Colonic mucosa (tissue), 4 donors: Measurements from ENCODE around the gene ENOSF1. TPM values are rescaled to one million over a fixed set of nuclear protein-coding genes. Genes with fewer than 3 reads are reported as not detected.
A peak's percentile ranks its signal among the peaks of the same experiment; 100 is the strongest.

Source experiments
- DNase-seq: peaks from one replicate; pipeline ENCODE4 v3.0.0-alpha.2; 2020
- H3K27ac ChIP-seq: fragments of 200-600 bp; one replicate; pipeline ENCODE4 v1.8.0; 2021
- H3K27me3 ChIP-seq: fragments of 200-600 bp; one replicate; pipeline ENCODE4 v1.8.0; 2021
- H3K36me3 ChIP-seq: fragments of 200-600 bp; one replicate; pipeline ENCODE4 v1.8.0; 2021
- H3K4me1 ChIP-seq: fragments of 200-600 bp; one replicate; pipeline ENCODE4 v1.8.0; 2021; ENCODE audit warnings: mild to moderate bottlenecking
- H3K4me3 ChIP-seq: fragments of 200-600 bp; one replicate; pipeline ENCODE4 v1.8.0; 2021
- H3K9ac ChIP-seq, 2 donors: one replicate each; pipeline ENCODE4 v1.7.0; 2013; ENCODE audit warnings: control low read depth in 2 of 2, low read depth in 2 of 2, low read length in 2 of 2
- H3K9me3 ChIP-seq: fragments of 200-600 bp; one replicate; pipeline ENCODE4 v1.8.0; 2021
- CTCF ChIP-seq: fragments of 200-600 bp; IDR thresholded peaks from one replicate; pipeline ENCODE4 v1.8.0; 2022; ENCODE audit warnings: antibody characterized with exemption, mild to moderate bottlenecking
- intact Hi-C: fragments of 100-400 bp; cut with DNase I; formaldehyde crosslinking; loops from one replicate; pipeline ENCODE4 v1.14.1; 2022
- total RNA-seq, 2 donors: library from RNA; stranded (reverse); fragmentation: NEBNext Ultra II Directional in 1 of 2; extraction: Animal tissue kit (Norgen Biotek cat#: 25700) in 1 of 2; gene quantifications; one replicate each; pipeline ENCODE4 v1.2.1, GENCODE V29; 2021
- donor health status: healthy.
- donor health status: DM: no; HTN: no; CAD: no.
- donor health status: DM: no; HTN: no; CAD: no.

ENOSF1 gene
- total RNA-seq, 2 donors from 2014 or later = 51.7 to 103 TPM

- peak; percentile 15 for DNase-seq
- Histone ChIP-seq H3K9me3 (no peaks in the 10 kb centered on the region), H3K27me3 (no peaks in the 10 kb centered on the region), H3K4me3 (no peak overlapping the region), H3K36me3 (no peaks in the 10 kb centered on the region), H3K9ac (no peak overlapping the region), H3K4me1 (no peaks in the 10 kb centered on the region), H3K27ac (no peak overlapping the region)
- intact Hi-C loops = no loop called here
- no peak for TF ChIP-seq CTCF
Observed at GRCh38 chr18:703213-703967, 9.0 kb downstream of the ENOSF1 start.

- Histone ChIP-seq H3K4me3 (no peak overlapping the region), H3K27ac (no peak overlapping the region), H3K9me3 (no peaks in the 10 kb centered on the region), H3K36me3 (no peaks in the 10 kb centered on the region), H3K4me1 (no peaks in the 10 kb centered on the region), H3K27me3 (no peaks in the 10 kb centered on the region), H3K9ac (no peak overlapping the region)
- no peak for DNase-seq
- intact Hi-C loops = no loop called here
- no peak for TF ChIP-seq CTCF
Observed at GRCh38 chr18:697800-698199, 14.6 kb downstream of the ENOSF1 start.

- H3K9ac ChIP-seq = no peak overlapping the region
- H3K27me3 ChIP-seq = no peaks in the 10 kb centered on the region
- no peaks in the 10 kb centered on the region for H3K36me3 ChIP-seq
- DNase-seq = no peak
- no peaks in the 10 kb centered on the region for H3K9me3 ChIP-seq
- no peaks in the 10 kb centered on the region for H3K4me1 ChIP-seq
- H3K27ac ChIP-seq = no peak overlapping the region
- intact Hi-C loops = no loop called here
- no peak for TF ChIP-seq CTCF
- no peak overlapping the region for H3K4me3 ChIP-seq
Observed at GRCh38 chr18:697012-697411, 15.4 kb downstream of the ENOSF1 start.

GRCh38 chr18:693466-694187 is 18.8 kb downstream of the ENOSF1 start:
- intact Hi-C loops = no loop called here
- no peaks in the 10 kb centered on the region for H3K9me3 ChIP-seq
- no peak overlapping the region for H3K4me3 ChIP-seq
- H3K36me3 ChIP-seq = no peaks in the 10 kb centered on the region
- H3K27me3 ChIP-seq = no peaks in the 10 kb centered on the region
- H3K9ac ChIP-seq = no peak overlapping the region
- H3K4me1 ChIP-seq = no peaks in the 10 kb centered on the region
- DNase-seq = no peak
- TF ChIP-seq CTCF = no peak
- H3K27ac ChIP-seq = no peak overlapping the region

DNA sequence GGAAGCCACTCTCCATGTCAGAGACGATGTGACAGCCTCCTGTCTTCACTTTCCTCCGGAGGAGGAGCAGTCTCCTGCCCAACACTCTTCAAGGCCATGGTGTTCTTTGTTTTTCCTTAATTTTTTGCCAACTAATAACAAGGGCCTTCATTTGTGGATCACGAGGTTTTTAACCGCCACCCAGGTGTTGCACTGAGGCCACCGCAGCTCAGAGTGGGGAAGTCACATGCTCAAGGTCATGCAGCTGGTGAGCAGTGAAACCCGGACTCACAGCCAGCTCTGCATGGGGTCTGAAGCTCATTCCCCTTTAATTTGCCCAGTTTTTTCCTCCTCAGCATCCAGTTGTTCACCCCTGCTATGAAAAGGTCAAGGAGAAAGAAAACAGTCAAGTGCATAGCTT is 19.6 kb downstream of the ENOSF1 start:
- Histone ChIP-seq H3K9me3 (no peaks in the 10 kb centered on the region), H3K27ac (no peak overlapping the region), H3K4me1 (no peaks in the 10 kb centered on the region), H3K27me3 (no peaks in the 10 kb centered on the region), H3K36me3 (no peaks in the 10 kb centered on the region), H3K4me3 (no peak overlapping the region), H3K9ac (no peak overlapping the region)
- intact Hi-C loops = no loop called here
- no peak for TF ChIP-seq CTCF
- DNase-seq = no peak
